ENCODE data around the gene SLF1.

DNA sequence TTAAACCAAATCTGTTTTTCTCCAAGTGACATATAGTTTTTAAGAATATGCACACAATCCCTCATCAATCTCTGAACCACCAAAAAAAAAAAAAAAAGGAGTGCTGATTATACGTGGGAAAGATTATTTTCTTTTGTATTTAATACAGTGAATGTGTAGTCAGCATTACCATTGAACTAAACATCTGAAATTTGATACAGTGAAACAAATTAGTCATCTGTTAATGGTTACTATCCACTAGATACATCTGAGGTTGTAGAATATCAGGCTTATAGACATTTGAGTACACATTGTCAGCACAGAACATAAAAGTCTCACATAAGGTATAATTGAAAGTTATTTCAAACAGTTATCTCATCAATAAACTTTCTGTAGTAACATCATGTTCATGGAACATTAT lies 87.0 kb downstream of the SLF1 start:
- TF ChIP-seq POLR2A (IDR thresholded peaks at IDR 0.05; ENCODE audit: low read depth, low read length) (no peak), POLR2AphosphoS5 (IDR thresholded peaks at IDR 0.05; ENCODE audit: low read depth, low read length) (no peak), TAF1 (IDR thresholded peaks at IDR 0.05; ENCODE audit: borderline replicate concordance, low read depth, low read length) (no peak)

Data from GM12892 (cell line).